NT2/D1 (cell line): Measurements from ENCODE around the gene ACAP2.
"Not testable (repeated sequence)": the region's sequence is repeated elsewhere in the genome, so short reads cannot be mapped to it uniquely, and the experiment has no call there.

Source experiments
- YY1 ChIP-seq: IDR thresholded peaks from 2 replicates; pipeline ENCODE4 v1.6.1; 2011; ENCODE audit not compliant: insufficient read length, insufficient read depth
- ZNF274 ChIP-seq: IDR thresholded peaks from 2 replicates; pipeline ENCODE4 v1.6.1; 2011; ENCODE audit warnings: mild to moderate bottlenecking, low read depth, low read length

DNA sequence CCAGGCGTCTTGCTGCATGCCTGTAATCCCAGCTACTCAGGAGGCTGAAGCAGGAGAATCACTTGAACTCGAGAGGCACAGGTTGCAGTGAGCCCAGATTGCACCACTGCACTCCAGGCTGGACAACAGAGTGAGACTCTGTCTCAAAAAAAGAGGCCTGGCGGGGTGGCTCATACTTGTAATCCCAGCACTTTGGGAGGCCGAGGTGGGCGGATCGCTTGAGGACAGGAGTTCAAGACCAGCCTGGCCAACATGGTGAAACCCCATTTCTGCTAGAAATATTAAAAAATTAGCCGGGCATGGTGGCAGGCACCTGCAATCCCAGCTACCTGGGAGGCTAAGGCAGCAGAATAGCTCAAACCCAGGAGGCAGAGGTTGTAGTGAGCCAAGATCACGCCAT, 32.3 kb upstream of the ACAP2 start:
- TF ChIP-seq YY1, ZNF274: not testable (repeated sequence)
